Bladder microvascular endothelial cell (primary cell): ENCODE results near the gene KDM4F. TPM values are rescaled to one million over a fixed set of nuclear protein-coding genes. Genes with fewer than 3 reads are reported as not detected.

Experiments used
- total RNA-seq: library from RNA; depleted of rRNA; stranded (reverse); fragments of >200 nt; gene quantifications from 2 replicates; pipeline ENCODE4 v1.2.3, GENCODE V29; 2014

Gene KDM4F
- not detected in 2 replicates for total RNA-seq

DNA sequence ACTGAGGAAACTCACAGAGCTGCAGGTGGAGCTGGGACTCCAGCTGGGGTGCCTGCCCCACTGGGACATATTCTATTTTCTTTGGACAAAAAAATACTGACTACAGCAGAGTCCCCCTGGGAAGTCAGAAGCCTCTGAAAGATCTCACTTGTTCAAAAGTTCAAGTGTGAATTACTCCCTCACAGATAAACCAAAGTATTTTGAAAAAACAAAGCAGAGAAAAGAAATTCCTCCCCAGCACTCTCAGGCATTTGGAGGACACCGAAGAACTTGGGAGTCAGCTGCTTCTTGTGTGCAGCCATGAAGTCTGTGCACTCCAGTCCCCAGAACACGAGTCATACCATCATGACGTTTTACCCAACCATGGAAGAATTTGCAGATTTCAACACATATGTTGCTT, at the start of gene KDM4F:
TSS of gene KDM4F (plus strand) at position 301 of the 400 bp plus-strand sequence.

DNA sequence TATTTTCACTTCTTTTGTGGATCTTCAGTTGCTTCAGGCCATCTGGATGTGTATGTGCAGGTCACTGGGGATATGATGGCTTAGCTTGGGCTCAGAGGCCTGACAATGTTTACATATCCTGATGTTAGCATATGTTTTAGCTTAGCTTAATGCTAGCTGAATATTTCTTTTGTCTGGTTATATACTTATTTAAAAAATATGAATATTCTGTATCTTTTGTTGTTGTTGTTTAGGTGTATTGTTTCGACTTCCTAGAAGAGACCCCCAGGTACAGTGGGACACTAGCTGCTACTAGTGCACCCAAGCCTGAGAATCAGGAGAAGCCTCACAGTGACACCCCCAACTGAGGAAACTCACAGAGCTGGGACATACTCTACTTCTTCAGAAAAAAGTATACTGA, 24.3 kb upstream of the KDM4F start, which contains the start of gene KDM4E:
TSS of gene KDM4E (plus strand) at position 301 of the 400 bp plus-strand sequence. CDS start 300 bp downstream, outside the sequence.

DNA sequence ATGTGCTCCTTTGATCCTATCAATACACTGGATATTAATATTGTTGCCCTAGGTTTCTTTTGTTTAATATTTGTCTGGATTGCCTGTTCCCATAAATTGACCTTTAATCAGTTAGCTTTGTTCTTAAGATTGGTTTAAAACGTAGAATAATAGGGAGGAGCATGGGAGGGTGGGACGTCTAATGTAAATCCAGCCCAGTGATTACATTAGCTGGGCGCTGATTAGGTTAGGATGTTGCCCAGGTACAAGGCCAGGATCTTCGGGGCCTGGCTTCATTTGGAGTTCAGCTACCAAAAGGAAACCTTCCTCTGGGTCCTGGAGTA, 17.5 kb downstream of the KDM4F start, which contains the start of gene SRSF8:
TSS of gene SRSF8 (plus strand) at position 204 of the 323 bp plus-strand sequence. CDS start 308 bp downstream, outside the sequence.

DNA sequence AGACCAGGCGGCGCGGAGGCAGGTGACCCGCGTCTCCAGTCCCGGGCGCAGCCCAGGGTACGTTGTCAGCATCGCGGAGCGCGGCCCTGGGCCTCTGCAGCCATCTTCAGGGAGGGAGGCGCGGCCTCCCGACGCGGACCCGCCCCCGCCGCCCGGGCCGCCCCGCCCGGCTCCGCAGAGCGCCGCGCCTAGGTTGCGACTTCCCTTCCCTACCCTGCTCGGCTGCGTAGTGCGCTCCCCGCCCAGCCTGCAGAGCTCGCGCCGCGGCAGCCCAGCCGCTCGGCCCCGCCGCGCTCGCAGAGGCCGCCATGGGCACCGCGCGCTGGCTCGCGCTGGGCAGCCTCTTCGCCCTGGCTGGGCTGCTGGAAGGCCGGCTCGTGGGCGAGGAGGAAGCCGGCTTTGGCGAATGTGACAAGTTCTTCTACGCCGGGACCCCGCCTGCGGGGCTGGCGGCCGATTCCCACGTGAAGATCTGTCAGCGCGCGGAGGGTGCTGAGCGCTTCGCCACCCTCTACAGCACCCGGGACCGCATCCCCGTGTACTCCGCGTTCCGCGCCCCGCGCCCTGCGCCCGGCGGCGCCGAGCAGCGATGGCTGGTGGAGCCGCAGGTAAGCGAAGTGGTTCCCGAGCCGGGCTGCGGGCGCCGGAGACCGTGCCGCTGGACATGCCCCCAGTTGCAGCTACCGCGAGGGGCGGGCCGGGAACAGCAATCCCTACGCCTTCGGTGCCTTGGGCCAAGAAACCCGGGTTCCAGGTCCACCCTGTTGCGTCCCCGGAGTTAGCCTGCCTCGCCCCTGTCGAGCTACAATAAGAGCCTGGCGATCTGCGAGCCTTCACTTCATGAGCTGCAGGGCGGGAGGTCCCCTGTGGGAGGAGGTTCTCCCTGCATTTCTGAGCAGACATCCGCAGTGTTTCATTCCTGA, 40.7 kb downstream of the KDM4F start, which contains the start of gene ENDOD1:
TSS of gene ENDOD1 (plus strand) at position 227 of the 923 bp plus-strand sequence. CDS start at position 309, 82 bp downstream.

Other genes starting within 250 kb of the KDM4F start
- gene CWC15, start 75.9 kb upstream of the KDM4F start, total RNA-seq, result 27.2 and 46.6 TPM in 2 replicates
- 0.38 and 0.49 TPM in 2 replicates for gene KDM4D, start 75.7 kb upstream of the KDM4F start, total RNA-seq
- gene KDM4E, start 24.2 kb upstream of the KDM4F start, total RNA-seq, result not detected in 2 replicates
- 11.7 and 16.7 TPM in 2 replicates for gene SRSF8, start 17.5 kb downstream of the KDM4F start, total RNA-seq
- gene ENDOD1, start 40.4 kb downstream of the KDM4F start, total RNA-seq, result 18.8 and 27.8 TPM in 2 replicates
- gene SESN3, start 181.8 kb downstream of the KDM4F start, total RNA-seq, result 19.3 and 36.4 TPM in 2 replicates